Measurements from ENCODE around the gene IRAG1.

The IRAG1 gene

DNA sequence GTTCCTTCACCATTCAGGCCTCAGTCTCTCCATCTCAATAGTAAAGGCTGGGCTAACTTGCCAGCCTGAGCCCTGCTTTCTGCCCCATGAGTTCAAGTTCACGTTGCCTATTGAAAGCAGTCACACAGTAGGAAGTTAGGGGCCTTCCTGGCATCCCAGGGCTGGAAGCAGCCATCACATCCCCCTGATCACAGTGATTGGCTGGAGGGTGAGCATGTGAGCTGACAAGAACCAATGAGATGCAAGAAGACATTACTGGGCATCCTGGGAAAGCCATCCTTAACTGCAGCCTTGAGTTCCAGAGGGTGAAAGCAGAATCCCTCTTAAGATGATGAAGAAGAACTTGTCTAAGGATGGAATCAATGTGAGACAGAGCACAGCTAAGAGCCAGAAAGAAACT, 29.1 kb downstream of the IRAG1 start:
- DNase-seq: no peak

DNA sequence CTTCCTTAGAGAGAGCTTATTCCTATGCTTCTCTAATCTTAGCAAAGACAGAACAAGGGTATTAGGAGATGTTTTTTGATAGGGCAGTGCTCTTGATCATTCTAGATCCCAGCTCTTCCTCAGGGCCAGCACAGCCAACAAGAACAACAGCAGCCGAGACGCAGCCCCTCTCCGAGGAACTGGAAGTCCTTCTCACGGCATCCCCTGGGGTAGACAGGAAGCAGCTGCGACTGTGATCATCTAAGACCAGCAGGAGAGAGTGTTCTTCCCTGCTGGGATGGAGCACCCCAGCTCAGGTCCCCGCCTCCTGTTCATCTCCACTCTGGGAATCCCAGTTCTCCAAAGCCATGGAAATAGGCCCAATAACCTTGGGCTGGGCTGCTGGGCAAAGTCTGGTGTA, 29.6 kb downstream of the IRAG1 start:
- DNase-seq: no peak

DNA sequence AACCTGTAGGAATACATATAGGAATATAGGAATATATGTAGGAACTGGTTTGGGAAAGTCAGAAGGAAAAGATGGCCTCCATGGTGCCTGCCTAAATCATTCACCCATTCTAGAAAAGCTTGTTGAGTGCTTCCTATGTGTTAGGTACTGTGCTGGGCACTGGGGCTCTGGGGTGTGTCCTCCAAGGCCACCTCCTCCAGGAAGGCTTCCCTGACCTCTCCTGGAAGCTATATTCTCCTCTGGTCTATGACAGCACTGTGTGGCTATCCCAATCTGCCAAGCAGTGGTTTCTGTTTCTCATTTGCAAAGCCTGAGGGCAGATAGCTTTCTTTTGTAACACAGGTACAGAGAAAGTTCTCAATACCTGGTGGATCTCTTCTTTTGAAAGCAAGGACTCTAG, 30.2 kb downstream of the IRAG1 start:
- no peak for DNase-seq

DNA sequence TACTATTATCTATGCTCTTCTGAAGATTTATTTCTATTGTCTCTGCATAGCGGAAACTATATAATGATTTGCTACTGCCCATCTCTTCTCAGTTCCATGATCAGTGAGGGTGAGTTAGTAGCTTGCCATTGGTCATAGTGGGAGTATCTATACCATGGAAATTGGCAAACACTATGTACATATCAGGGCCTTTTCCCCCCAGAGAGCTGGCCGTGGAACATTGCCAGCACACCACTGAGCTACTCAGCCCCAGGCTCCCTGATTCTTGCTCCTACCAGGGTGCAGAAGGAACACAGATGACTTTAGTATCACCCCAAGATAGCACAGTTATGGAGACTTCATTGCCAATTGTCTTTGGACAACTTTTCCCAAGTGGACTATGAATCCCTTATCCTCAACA, 33.2 kb downstream of the IRAG1 start:
- DNase-seq: no peak

DNA sequence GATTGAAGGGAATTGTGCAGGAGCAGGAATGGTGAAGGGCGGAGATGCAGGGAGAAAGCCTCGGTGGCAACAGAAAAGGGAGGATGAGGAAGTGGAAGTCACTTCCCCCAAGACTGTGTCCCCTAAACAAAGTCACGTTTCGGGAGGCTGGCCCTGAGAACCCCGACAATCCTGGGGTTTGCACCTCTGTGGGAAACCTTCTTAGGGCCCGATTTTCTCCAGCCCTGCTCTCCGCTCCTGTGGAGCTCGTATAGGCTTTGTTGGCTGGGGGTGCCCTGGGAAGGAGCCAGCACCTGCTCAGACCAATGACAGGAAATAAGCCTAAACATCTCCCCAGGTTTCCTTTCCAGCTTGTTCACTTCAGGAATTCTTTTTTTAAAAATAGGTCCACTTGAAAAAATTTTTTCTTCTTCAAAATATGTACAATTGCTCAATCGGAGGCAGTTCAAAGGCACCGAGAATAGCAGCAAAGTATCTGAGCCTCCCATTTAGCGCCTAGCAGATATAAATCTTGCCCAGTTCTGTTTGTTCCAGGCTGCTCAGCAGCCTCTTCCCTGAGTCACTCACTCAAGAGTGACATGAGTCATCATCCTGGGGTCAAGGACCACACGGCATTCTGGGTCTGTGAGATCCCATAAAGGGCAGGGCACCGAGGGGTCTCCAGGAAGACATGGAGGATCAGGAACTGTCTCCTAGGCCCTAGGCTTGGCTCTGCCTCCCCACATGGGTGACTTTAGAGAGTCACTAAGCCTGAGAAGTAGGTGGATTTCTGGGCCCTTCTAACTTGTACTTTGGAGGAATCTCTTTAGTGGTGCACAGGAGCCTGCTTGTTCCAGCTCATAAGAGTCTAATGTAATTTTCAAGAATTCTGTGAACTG, 34.0 kb downstream of the IRAG1 start:
- no peak for DNase-seq

DNA sequence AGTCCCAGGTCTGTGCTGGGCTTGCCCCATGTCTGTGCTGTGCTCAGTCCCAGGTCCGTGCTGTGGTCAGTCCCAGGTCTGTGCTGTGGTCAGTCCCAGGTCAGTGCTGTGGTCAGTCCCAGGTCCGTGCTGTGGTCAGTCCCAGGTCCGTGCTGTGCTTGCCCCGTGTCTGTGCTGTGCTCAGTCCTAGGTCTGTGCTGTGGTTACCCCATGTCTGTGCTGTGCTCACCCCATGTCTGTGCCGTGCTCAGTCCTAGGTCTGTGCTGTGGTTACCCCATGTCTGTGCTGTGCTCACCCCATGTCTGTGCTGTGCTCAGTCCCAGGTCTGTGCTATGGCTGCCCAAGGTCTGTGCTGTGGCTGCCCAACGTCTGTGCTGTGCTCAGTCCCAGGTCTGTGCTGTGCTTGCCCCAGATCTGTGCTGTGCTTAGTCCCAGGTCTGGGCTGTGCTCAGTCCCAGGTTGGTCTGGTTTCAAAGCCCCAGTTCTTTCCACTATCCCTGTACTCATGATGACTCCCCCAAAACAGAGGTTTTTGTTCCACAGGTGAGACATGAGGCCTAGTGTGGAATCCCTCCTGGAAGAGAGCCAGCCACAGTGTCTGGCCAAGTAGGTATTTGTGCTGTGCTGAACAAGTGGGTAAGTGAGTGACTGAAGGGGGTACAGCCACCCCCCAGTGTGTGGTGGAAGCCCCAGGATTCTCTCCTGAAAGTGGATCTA, 34.8 kb downstream of the IRAG1 start:
- DNase-seq: no peak

DNA sequence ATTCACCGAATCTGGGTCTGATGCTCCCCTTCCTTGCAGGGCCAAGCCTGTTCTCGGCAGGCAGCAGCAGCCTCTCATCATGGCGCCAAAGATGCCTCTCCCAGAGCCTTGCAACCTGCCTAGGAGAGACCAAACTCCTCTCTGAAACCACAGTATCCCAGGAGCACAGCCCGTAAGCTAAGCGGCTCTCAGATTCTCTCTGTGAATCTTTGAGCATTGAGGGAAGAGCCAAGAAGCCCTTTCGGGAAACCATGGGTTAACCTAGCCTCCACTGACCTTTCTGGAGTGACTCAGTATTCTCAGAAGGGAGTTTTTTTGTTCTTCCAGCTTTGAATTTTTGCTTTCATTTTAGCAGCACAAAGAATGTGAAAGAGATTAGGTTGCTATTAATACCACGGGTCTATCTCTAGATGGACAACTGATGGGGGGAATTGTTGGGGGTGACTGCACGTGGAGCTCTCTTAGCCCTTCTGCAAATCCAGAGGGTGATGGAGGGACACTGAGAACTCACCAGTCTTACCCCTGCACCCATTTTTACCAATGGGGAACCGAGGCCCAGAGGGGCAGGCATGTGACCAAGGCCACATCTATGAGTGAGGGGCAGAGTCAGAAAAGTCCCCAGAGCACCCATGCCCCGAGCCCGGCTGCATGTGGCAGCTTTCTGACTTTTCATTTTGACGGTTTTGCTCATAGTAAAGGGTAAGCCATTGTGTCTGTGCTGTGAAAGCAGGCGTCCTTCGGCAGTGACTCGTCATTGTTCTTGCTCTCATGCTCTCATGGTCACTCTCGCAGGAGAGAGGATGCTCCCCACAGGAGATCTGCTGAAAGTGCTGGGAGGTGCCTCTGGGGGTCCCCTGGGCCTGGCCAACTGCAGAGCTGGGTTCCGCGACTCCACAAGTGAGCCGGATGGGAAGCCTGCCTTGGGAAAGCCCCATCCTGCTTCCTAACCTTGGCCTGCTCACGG, 36.0 kb downstream of the IRAG1 start:
- DNase-seq: no peak

DNA sequence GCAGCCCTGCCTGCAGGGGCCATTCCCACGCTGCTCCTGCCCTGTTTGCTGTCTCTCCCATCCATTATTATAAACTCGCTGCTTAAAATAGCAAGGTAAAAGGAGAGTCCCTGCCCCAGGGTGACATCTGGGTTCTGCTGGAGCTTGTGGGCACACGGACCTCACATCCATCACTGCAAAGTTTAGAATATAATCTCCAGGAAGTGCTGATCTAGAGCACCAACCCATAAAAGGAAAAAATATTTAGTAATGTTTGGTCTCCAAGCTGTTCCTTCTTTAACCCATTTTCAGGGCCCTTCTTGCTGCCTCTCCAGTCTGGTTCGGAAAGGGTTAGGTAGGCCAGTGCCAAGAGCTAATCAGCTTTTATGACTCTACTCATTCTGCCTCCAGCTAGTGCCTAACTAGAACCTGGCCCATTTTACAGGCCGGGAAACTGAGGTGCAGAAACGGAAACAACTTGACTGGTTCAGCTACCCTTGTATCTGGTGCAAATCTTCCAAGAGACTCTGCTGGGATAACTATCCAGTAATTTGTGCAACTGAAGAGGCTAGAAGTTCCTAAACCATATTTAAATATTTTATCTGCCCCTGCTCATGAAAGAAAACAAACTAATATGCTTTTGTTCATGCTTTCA, 37.5 kb downstream of the IRAG1 start:
- DNase-seq: no peak

DNA sequence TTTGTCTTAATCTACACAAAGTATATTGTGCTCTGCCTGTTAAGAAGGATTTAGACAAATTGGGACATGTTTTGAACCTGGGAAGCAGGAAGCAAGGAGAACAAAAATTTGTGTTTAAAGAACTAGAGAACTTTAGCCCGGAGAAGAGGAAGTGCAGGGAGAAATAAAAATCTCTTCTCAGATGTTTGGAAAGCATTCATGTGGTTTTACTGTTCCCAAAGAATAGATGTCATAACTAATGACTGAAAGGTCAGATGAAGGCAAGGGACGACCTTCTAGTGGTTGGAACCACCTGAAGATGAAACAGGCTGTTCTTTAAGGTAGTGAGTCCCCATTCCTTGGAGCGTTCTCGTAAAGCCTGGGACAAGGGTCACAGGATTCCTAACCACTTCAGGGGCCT, 38.3 kb downstream of the IRAG1 start:
- DNase-seq: no peak

DNA sequence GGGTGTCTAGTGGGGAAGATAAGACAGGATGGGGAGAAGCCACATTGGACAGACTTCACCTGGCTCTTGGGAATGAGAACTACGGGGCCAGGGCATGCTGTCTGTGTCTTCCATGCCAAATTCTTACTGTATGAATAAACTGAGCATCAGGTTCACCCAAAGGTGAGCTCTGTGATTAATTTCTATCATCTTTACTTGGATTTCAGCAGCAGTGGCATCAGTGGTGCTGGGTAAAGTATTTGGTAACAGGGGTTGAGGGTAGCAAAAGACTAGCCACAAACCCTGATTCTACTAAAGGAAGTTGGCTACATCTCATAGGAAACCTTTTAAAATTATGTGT, 38.8 kb downstream of the IRAG1 start:
- no peak for DNase-seq

DNA sequence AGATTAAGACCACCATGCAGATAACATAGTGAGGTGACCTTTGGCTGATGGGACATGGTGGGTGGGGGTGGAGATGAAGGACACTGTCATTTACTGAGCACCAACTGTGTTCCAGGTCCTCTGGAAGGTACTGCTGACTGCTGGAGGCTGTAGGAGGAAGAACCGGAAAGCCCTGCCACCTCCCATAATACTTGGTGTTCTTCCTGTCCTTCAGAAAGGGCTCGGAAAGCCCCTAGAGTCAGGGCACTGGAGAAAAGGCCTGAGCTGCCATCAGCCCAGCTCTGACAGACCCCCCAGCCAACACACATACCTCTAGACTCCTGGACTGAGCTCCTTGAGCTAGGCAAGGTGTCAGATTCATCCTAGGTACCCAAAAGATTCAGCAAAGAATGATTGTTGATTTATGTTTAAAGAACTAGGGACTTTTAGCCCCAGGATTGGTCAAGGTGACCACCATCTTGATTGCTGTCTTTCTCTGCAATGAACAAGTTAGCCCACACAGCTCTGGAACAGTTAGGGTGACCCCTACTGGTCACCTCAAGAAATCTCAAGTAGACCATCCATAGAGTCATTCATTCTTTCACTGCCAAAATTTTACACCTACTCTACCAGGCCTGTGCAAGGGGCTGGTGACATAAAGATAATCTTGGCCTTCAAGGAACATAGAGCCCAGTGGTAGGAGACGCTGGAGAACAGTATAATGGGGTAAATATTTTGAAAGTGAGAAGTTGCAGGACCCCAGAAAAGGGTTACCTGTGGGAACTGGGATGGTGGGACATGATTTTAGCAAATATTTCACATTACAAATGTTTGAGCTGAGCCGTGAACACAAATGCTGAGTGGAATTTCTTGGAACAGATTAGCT, 39.4 kb downstream of the IRAG1 start:
- DNase-seq: no peak

DNA sequence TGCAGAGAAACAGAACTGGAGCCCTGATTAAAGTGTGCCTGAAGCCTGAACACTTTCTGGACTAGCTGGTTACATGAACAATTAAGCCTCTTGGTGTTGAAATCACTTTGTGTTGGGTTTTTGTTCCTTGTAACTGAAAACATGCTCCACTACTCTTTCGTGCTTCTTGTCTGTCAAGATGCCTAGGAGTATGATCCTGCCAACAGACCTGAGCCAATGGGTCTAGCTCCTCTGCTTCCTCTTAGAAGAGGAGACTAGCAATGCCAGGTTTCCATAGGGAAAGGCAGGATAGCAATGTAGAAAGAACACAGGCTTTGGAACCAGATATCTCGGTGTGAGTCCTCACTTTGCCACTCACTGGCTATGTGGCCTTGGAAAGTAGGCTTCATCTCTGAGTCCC, 40.3 kb downstream of the IRAG1 start:
- DNase-seq: no peak

DNA sequence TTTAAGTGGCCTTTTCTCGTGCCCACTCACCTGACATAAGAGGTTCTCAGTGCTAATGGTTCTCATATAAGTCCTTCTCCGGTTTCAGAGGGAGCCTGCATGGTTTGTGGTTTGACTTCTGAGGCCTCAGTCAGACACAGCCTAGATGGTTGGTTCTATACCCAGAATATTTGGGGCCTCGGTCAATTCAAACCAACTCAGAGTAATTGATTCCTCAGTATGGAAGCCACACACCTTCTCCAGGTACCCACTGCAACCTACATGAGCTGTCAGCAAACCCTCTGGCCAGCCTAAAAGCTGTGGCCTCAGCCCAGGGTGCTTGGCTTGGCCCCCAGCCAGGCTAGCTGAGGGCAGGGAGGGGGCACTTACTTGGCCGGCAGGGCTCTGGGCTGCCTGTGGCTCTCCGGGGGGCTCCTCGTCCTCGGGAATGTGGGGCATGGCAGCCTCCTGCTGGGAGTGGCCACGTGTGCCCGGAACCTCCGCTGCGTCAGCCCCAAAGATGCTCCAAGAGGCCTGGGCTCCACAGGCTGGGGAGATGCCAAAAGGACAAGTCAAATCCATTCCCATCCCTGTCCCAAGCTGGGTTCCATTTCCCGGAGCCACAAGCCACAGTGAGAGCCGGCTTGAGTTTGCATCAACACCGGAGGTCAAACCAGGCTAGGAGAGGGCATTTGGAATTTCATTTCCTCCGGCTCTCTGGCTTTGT, 41.7 kb downstream of the IRAG1 start:
- no peak for DNase-seq

DNA sequence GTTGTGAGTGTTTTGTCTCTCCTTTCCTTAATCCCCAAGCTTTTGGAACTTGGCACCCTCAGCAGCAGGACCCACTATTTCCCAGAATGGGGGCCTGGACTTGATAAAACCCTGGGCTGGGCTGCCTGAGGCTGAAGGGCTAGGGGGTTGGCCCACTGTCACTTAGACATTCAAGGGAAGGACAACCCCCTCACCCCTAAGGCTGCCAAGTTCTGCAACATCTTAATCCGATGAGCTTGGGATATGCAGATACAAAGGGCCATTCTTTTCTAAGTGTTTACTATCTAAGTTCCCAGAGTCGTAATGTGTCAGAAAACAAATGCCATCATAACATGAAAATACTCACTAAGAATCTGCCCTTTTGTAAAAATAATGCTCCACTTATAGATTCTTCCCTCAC, 42.9 kb downstream of the IRAG1 start:
- no peak for DNase-seq

DNA sequence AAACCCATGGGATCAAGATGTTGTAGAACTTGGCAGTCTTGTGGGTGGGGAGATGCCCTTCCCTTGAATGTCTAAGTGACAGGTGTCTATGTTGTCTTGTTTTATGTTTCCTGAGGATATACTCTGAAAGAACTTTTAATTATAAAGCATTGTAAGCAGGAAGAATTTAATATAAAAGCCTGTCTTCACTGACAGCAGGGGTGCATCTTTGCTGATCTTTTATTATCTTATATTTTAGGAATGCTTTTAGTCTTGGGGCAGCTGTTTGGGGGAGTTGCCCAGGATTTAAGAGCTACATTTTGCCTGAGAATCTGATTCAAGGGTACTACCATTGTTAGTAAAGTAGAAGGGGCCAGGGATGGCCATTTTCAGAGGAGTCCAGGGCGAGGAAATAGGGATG, 43.4 kb downstream of the IRAG1 start:
- DNase-seq: no peak

DNA sequence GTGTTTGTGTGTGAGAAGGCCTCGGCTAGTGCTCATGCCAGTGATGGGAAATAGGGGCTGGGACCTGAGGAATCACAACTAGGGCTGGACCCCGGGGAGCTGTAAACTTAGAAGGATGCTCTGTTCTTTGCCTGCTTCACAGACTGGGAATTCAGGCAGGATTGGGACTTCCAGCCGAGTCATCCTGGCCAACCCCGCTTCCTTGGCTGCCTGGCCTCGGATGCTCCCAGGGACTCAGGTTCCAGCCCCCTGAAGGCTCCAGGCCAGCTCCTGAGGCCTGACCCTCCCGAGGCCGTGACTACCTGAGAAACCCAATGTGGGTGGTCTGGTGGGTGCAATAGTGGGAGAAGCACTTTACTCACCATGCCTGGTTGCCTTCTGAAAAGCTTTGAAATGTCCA, 44.7 kb downstream of the IRAG1 start:
- DNase-seq: no peak

DNA sequence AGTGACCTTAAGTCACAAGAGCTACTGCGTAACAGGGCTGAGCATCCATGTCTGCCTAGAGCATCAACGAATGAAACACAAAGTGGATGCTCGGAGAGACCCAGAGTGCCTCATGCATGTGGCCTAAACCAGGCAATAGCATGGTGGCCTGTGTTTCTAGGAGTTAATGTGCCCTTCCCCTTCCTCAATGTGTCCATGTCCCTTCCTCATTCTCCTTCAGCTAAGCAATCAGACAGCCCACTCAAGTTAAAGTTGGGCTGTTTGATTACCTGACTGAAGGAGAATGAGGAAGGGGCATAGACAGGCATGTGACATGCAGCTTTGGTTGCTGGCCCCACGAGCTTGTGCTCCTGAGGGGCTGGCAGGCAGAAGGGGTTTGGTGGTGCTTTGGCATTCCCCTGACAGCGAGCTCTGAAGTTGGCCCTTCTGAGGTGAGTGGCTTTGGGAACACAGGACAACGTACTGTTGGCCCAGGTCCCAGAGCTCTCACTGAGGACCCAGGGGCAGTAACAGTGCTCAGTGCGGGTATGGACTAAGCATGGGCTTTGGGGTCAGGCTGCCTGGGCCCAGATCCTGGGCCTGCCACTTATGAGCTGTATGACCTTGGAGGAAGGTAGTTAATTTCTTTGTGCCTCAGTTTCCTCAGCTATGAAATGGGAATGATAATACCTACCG, 46.7 kb downstream of the IRAG1 start:
- no peak for DNase-seq

DNA sequence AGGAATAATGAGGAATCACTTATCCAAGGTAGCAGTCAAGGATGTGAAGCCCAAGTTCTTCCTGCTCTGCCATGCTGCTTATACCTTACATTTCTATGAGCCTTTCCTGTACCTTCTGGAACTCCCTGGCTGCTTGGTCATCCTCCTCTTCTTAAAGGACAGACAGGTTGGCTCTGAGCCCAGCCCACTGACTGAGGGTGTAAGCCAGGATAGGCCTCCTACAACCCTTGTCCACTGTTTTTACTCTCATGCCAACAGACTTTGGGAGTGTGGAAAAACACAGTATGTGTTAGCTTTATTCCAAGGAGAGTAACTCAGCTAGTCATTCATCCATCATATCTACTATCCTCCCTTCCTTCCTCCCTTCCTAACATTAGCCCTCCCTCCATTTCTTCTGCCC, 47.5 kb downstream of the IRAG1 start:
- DNase-seq: no peak

DNA sequence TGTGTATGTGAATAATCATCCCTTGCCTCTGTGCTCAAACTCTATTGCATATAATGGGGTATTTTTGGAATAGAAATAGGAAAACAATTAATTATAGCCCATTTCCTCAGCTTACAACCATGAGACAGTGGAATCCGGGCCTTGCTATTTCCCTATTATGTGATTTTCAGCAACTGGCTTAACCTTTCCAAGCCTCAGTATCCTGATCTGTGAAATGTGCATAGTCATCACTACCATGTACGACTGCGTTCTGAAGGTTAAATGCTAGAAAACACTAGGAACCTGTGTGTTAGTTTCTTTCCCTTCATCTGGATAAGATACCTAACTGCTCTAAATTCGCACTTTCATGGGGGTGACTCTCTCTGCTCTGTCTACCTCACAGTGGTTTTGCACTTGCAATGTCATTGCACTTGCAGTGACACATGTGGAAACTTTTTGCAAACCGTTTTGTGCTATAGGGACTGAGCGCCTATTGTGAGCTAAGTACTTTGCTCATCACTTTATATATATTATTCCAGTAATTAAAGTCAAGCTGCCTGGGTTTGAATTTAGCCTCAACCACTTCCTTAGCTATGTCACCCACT, 48.3 kb downstream of the IRAG1 start:
- no peak for DNase-seq
